Activated CD4-positive, alpha-beta T cell treated with anti-CD3 and anti-CD28 coated beads, Interleukin-10, Interleukin-2, amounts not matched to agents 100 ng/mL and 50 ng/mL, durations not matched to agents 16 hours and 8 hours (primary cell): ENCODE data around the gene GGA3.
"Not testable (repeated sequence)": the region's sequence is repeated elsewhere in the genome, so short reads cannot be mapped to it uniquely, and the experiment has no call there.

Experiments used
- DNase-seq: peaks from one replicate; pipeline ENCODE4 v3.0.0-alpha.2; 2020

GGA3 gene

DNA sequence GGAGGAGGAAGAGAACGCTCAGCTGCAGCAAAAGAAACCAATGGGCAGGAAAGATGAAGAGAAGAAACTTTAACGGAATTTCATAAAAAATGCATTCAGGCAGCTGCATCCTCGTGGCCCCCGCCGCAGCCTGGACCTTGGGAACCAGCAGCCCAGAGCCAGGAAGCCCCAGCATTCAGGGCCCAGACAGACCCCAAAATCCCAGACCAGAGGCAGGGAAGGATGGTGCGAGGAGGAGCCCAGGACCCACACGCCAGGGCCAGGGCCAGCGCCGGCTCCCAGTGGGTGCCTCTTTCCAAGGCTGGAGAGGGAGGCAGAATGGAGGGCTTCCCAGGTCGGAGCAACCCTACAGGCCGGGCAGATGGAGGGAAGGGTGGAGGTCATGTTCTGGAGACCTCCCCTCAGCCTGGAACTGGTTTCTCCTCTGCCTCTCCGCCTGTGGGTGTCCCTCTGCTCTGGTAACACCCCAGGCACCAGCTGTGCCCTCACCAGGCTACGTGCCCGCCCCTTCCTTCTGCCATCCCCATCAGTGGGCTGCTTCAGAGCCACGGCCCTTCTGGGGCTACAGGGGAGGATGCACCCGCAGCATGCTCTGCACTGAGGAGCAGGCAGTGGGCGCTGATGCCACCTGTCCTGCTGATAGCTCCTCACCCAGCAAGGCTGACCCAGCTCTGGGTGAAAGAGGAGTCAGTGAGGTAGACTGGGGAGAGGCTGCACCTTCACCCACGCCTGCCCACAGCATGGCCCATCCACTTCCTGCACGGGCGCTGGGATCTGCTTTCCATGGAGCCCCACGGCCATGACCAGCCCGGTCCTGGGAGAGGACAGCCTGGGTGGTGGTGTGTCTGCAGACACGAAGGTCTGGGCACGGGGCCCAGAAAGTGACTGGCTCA, 10.8 kb upstream of the GGA3 start:
- DNase-seq, result peak; percentile 49

DNA sequence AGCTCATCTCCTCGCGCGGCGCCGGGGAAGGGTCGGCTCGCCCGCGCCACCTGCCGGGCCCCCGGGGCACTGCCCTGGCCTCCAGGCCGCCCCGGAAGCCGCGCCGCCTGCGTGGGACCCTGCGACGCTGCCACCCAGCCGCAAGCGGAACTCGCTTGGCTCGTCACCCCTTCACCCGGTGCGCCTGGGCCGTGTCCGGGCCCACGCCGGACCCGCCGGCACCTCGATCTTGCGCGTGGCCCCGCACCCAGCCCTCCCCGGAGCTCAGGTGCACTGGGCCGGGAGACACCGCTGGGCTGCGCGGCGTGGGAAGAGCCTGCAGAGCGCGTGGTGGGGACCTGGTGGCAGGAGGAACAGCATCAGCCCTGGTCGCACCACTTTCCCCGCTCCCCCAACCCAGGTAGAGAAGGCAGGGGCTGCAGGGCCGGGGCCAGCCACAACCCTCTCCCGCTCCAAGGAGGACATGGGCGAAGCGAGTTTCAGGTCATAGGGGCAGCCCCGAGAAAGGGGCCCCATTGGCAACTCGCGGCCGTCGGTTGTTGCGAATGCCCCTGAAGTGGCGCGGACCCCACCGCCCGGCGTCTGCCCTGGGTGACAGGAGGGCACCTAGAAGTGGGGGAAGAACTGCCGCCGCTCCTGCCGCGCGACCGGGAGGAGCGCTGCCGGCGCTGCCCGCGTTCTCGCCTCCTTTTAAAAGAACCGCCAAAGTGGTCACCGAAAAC, 10.0 kb upstream of the GGA3 start:
- peak; percentile 92 for DNase-seq

- no peak for DNase-seq
These were observed 9.5 kb upstream of the GGA3 start, which contains the start of gene MIF4GD for GRCh38 chr17:75270966-75271232. Gene MIF4GD, minus strand, starts transcription at chr17:75271231. Its CDS starts 1,036 bp downstream, at chr17:75270195.

- peak; percentile 70 for DNase-seq
These were observed 9.0 kb upstream of the GGA3 start for GRCh38 chr17:75270218-75270965.

GRCh38 chr17:75269844-75270217, 8.4 kb upstream of the GGA3 start:
- no peak for DNase-seq

DNA sequence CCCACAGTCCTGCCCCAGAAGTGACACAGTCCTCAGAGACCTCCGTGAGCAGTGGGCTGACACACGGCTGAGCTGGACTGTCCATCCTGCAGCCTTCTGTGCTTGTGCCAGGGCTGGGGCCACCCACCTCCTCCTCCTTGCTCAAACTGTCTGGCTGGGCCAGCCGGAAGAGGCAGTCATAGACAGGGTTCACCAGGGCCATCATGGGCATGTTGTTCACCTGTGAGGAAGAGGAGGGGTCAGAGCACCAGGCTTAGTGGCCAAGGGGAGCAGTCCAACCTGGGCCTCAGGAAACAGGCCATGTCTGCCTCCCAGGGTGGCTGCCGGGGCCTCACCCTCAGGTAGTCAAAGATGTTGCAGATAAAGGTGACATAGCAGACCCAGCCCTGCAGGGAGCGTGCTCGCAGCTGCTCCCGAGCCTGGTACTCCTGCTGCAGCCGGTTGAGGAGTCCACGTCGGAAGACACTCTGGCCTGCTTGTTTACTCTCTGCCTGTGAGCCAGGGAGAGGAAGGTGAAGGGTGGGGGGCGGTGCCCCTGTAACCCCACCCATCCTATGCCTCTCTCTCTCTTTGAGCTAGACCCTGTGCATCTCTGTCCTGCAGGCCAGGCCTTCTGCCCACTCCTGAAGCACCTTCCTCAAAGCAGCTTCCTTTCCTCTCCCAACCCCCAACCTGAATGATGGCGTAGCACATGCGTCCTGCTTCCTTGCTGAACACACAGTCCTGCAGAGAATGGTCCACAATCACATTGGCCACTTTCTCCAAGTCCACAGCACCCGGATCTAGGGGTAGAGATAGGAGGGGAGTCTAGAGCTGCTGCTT, 6.2 kb upstream of the GGA3 start:
- DNase-seq, result no peak

DNA sequence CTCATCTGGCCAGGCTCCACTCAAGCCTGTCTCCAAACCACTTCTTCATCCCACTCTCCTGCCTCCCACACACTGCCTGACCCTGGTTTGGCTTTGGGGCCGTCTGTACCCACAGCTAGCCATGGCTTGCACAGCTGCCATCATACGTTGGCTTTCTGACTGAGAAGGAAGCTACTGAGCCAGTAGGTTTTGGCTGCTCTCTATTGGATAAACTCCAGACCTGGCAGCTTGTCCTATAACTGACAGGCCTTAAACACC, 5.7 kb upstream of the GGA3 start:
- no peak for DNase-seq

DNA sequence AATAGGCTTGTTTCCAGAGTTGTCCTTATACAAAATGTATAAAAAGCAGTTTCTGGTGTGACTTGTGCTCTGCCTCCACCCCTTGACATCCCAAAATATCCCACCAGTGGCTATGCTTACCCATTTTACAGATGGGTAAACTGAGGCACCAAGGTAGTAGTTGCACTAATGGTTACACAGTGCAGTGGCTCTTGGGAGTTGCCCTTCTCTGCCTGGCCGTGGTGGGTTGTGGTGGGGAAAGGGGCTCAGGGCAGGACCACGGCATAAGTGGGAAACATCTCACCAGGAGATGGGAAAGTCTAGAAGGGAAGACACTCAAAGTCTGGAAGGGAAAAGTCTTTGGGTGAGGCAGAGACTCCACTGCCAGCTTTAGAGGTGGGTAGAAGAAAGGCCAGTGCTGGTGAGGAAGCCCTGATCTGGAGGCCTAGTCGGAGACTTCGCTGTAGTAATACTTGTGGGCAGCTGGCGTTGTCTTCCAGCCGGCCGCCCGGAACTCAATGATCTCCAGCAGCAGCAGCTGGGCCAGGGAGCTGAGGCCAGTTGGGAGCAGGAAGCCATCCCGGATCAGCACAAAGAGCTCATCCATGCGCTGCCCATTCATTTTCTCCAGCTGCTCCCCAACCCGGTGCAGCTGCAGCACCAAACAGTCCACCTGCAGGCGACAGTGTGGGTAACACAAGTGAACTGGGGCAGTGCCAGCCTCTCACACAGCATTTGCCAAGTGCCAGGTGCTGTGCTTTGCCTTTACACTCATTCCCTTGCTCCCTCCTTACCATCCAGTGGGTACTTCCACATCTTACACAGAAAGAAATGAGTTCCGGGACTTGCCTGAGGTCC, 5.1 kb upstream of the GGA3 start:
- DNase-seq, result no peak

- DNase-seq, result no peak
These were observed 4.4 kb upstream of the GGA3 start for GRCh38 chr17:75265614-75266315.

DNA sequence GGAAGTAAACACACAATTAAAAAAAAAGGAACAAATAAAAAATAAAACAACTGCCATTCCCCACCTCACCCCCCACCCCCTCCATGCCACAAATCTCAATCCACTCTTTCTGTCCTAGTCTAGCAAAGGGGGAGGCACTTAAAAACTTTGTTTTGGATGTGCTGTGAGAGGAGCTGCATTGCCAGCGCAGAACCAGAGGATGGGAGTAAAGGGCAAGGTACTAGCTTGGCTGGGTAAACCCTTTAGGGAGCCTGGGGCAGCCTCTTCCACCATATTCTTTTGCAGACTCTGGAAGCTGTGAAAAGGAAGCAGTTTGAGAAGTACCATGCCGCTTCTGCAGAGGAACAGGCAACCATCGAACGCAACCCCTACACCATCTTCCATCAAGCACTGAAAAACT, 1.6 kb upstream of the GGA3 start:
- no peak for DNase-seq

DNA sequence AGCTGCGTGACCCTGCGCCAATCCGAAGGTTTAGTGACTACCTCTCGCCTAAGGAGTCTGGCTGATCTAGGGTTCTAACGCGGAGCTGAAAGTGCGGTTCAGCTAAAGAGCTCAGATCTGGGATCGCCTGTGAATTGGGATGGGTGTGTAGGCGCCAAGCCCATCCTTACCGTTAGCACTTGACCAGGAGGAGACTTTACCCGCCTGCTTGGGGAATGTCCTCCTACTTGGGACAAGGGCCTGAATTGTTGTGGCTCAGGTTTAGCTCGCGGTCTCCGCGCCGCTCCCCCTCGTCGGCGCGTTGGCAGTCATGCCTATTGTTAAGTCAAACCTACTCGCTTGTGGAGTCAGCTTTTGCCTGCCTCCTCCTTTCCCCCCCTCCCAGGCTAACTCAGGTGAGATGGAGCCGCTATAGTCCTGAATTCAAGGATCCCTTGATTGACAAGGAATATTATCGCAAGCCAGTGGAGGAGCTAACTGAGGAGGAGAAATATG, 753 bp upstream of the GGA3 start:
- no peak for DNase-seq

DNA sequence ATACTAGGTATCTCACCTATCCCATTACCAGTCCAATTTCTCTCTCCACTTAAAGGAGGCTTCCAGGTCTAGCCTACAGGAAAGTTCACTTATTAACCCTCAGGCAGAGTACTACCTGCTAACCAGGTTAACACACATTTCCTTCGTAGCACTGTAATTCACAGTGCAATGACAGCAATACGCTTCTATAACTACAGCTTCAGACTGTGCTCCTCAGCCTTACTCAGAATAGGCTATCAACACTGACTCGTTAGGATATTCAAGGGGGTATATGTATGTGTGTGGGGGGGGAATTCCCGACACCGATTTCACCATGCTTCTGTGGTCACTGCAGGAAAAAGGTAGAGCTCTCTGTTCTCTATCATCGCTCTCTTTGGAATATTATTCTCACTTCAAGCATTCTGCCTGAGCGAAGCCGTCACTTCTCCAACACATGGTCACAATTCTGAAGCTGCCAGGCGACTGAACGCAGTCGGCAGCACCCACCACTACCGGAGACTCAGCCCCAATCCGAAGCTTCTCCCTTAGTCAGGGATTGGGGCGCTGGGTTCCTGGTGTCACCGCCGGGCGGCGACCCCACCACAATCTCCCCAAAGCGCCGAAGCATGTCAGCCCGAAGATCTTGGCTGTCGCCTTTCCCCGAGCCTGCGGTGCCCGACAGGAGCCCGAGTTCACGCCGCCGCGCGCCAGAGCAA, 618 bp downstream of the GGA3 start:
- DNase-seq, result peak; percentile 63

DNA sequence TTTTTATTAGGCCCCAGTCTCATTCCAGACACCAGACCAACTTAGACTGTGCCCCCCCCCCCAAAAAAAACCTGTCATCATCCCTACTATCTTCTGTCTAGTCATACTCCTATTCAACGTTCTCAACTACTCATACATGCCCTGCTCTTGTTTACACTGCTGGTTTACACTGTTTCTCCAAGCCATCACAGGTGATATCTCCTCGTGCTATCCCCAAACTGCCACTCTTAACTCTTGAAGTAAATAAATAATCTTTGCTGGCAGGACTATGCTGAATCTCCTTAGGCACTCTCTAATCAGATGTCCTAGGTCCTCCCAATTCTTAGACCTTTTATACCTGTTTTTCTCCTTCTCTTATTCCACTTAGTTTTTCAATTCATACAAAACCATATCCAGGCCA, 4.2 kb downstream of the GGA3 start:
- not testable (repeated sequence) for DNase-seq

GRCh38 chr17:75255954-75256698, 5.3 kb downstream of the GGA3 start:
- DNase-seq, result not testable (repeated sequence)

- no peak for DNase-seq
These were observed 9.2 kb downstream of the GGA3 start for GRCh38 chr17:75252039-75252816.

GRCh38 chr17:75250009-75250471, 11.4 kb downstream of the GGA3 start:
- DNase-seq, result peak; percentile 88

GRCh38 chr17:75249564-75249963, 11.8 kb downstream of the GGA3 start:
- DNase-seq, result no peak

DNA sequence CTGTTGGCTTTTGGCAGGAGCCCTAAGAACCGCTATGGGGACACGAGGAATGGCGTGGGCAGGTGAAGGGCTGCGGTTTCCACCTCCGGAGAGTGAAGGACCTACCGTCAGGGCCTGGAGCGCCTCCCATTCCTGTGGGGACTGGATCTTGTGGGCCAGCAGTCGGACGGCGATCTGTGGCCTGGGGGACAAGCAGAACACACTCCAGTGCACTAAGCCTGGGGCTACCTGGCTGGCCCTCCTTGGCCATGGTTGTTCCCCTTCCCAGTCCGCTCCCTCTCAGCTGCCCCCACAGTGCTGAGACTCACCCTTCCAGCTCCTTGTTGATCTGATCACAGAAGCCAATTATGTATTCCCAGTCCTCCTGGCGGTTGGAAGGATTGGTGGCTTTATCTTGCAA, 15.0 kb downstream of the GGA3 start:
- DNase-seq, result no peak

- no peak for DNase-seq
These were observed 16.4 kb downstream of the GGA3 start for GRCh38 chr17:75245011-75245410.
